ENCODE data around the gene CDYL2.

DNA sequence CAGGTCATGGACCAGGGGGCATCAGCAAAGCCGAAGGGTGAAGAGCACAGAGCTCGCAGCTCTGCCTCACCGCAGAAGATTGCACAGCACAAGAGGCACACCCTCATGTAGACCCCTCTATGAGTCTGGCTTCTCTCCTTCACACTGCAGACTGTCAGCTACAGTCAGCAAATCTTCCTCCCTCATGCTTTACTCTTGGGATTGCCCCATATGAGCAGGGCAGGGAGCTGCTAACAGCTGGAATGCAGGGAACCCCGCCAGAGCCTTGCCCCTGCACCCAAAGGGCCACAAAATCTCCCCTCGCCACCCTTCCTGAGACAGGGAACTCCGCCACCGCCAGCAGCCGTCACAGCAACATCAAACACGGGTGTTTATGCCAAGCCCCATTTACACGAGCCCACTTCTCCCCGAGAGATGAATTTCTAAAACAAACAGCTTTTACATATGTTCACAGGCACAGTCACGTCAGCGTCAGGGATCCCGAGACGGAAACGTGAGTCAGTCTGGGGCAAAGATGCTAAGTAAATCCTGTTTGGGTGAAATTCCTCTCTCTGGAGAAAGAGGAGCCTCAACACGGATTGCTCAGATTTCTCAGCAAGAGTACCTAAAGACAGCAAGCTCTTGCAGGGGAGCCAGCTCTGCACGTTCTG, 121.9 kb downstream of the CDYL2 start:
- TF ChIP-seq EZH2 (IDR thresholded peaks at IDR 0.05; ENCODE audit: insufficient read depth, poor library complexity, severe bottlenecking) (no peak), EZH2phosphoT487 (IDR thresholded peaks at IDR 0.05; ENCODE audit: insufficient read depth, low read depth) (no peak)
